CD4-positive, alpha-beta T cell treated with Interleukin-4 for 4 hours (primary cell): ENCODE results near the gene MDM1.

ENCODE experiments used
- DNase-seq: peaks from one replicate; pipeline ENCODE4 v3.0.0-alpha.2; 2020

Gene MDM1, protein sequence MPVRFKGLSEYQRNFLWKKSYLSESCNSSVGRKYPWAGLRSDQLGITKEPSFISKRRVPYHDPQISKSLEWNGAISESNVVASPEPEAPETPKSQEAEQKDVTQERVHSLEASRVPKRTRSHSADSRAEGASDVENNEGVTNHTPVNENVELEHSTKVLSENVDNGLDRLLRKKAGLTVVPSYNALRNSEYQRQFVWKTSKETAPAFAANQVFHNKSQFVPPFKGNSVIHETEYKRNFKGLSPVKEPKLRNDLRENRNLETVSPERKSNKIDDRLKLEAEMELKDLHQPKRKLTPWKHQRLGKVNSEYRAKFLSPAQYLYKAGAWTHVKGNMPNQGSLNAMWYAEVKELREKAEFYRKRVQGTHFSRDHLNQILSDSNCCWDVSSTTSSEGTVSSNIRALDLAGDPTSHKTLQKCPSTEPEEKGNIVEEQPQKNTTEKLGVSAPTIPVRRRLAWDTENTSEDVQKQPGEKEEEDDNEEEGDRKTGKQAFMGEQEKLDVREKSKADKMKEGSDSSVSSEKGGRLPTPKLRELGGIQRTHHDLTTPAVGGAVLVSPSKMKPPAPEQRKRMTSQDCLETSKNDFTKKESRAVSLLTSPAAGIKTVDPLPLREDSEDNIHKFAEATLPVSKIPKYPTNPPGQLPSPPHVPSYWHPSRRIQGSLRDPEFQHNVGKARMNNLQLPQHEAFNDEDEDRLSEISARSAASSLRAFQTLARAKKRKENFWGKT

DNA sequence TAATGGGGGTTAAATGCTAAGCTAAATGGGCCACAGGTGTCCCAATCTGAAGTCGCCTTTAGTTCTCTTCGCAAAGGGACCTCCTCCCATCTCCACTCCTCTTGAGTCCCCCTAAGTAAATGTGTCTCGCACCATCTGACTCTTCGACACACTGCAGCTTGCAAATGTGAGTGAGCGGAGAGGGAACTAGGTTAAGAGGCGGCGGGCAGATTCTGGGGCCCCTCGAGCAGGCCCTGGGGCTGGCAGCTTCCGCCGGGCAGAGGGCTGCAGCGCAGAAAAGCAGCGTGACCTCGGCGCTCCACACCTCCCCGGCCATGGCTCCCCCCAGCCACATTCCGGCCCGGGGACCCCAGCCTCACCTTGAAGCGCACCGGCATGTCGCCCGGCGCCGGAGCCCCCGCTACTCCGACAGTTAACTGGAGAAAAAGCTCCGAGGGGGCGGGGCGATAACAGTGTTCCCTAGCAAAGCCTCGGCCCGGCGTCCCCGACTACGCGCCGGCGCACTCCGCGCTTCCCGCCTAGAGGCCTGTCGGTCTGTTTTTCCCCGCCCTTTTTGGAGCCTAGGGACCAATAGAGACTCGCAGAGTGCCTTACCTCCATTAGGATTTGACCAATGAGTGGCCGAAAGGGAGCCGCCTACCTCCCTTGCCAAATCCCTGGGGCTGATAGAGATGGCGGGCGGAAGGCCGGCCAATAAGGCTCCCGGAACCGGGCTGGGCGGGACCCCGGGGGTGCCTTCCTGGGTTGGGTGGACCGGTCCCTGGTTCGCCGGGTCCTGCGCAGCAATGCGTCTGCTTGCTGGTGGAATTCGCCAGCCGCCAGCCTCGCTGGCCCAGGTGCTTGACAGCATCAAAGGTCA, at the start of gene MDM1:
TSS of gene MDM1 (minus strand) at position 494 of the 859 bp plus-strand sequence. CDS start at position 377, 117 bp downstream.
- DNase-seq: peak; percentile 98

DNA sequence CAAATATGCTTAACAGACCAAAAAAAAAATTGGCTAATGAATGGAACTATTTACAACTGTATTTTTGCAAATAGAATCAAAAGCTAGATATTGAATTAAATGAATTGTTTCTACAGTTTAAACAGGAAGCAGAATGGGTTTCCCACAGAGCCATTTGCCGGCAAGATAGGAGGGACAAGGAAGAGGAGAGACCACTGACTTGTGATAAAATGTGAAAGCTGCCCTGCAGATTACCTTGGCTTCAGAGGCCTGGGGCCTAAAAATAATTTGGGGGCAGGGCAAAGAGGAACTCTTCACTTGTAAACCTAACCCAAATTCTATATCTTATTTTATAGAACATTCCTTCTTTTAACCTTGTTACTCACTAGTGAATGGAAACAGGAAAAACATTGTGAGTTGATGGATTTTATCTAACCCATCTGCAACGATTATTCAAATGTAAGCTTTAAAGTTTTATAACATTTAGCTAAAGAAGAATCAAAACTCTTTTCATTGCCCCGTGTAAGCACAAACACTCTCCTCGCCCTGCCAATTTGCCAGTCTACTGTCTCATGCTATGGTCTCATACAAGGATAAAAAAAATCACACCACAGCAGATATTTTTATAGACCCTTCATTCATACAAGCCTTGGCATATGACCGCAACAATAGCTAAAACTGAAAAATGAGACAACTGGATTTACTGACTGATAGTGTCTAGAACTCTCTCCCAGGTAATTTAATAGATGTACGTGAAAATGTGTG, 49.5 kb upstream of the MDM1 start:
- DNase-seq: no peak

DNA sequence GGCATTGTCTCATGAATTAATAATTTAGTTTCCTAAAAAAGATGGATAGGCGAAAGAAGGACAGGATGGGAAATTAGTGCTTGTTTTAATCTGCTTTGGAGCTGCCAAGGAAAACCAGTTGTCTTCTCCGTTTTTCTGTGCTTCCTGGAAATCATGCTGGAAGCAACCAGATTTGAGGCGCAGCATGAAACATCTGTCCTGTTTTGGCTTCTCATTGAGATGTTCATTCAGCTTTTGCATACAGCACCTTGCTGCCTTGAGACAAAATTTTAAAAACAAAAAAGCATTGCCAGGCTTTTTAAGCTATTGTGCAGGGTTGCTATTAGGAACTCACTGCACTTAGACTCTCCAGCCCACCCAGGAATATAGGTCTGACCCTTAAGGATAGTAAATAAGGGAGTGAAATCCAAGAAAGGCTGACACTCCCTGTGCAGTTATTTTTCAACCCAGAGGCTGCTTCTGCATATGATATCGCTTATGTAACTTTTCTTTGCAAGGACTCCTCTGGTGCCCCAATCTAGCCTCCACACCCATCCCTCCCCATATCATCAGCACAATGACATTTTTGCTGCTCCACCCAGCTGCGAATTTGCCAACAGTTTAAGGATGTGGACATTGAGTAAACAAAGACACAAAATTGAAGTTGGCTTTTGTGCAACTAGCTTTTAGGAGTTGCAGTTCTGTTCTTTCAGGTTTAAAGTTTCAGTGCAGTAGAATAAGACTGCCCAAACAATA, 46.9 kb upstream of the MDM1 start:
- no peak for DNase-seq

DNA sequence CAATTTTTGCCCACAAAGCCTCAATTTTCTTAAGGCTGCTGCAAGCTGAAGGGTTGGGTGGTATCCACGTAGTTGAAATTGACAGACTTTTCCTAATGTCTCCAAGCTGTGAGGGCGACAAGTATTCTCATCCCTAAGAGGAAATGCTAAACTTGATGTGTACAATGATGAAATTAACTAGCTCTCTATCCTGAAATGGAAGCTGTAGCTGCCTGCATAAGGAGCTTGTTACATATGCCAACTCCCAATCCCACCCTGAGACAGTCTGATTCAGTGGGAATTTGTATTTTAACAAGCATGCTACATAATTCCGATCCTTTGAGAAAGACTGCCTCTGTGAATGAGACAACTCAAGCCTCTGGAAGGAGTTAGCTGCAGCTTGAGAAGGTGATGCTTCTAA, 45.7 kb upstream of the MDM1 start:
- DNase-seq: no peak

DNA sequence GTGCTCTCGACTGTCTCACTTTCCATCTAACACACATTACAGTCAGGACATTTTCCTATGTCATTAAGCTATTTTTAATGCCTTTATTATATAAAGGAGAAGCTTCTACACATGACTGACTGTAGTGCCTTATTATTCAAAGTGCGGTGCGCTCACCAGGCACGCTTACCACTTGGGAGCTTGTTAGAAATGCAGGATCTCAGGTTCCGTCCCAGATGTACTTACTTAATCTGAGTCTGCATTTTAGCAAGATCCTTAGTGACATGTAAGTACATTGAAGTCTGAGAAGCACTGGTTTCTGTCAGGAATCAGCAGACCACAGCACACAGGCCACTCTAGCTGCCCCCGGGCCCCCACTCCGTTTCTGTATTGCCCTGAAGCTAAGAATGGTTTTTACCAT, 44.7 kb upstream of the MDM1 start:
- no peak for DNase-seq

DNA sequence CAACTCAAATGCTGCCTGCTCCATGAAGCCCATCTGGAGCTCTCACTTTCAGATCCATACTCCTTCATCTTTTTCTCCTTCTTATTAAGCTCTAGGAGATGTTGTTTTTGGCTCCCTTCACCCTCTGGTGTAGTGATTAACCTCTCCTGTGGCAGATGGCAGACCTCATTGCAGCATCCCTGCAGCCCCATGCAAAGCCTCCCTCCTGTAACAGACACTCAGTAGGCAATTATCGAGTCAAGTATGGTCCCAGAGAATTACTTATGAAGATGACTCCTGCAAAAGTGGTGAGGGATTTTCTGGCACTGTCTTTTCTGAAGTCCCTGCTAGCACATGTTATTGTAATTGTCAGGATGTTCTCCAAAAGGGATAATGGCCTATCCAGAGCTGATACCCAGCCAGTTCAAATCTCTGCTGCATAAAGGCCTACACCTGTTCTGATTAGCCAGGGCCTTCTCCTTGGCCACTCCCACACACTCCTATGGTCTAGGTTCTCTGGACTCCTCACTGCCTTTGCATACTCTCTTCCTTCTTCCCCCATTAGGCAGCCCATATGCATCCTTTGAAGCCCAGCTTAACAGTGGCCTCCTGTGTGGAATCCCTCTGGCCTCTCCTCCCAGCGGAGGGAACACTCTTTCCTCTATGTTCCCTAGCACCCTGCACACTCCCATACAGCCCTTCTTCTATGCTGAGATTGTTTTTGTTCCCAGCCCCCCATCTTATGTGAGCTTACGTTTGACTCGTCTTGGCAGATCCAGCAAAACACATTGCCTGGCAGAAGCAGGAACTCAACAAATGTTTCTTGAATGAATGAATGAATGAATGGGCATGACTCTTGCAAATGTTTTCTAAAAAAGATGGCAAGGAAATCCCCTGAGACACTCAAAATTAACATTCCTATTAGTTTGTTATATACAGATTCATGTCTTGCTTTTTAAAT, 43.9 kb upstream of the MDM1 start:
- DNase-seq: no peak

DNA sequence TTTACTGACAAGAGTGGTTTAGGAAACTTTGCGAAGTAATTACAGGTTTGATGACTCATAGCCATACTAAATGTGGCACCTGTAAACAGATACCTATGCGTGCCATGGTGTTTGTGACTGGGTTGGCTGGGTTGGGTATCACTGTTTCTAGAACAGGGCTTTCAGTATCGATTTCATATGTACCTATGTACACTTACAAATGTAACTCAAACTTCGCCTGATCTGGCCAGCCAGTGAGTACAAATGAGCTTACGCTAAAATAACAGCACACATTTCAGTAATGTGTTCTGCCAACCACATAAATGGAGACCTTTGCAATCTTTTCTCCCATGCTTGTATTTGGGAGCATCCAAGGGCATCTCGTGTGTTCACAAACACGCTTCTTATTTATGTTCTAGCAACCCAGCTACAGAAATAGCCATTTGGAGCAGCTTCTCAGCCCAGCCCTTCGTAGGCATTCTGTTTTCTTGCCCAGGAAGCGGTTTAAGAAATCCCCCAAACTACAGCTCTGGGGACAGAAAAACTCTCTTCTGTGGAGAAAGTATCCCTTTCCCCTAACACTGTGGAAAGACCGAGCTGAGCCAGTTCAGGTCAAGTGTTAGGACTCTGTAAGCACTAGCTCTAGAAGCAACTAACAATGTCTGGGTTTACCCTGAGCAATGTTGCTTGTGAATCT, 42.3 kb upstream of the MDM1 start:
- peak; percentile 89 for DNase-seq

DNA sequence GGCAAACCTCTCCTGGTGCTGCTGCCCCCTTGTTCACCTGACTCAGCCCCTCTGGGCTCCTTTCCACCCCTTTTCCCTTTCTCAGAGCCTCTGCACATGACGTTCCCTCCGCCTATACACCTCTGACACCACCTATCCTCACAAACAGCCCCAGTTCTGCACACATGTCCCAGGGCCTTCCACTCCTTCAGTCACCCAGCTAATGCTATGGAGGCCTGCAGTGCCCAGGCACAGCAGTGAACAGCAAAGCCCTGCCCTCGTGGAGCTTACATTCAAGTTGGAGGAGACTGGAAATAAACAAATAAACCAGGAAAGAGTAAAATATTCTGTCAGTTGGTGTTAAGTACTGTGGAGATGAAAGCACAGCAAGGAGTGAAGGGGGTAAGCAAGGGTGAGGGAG, 38.5 kb upstream of the MDM1 start:
- no peak for DNase-seq

DNA sequence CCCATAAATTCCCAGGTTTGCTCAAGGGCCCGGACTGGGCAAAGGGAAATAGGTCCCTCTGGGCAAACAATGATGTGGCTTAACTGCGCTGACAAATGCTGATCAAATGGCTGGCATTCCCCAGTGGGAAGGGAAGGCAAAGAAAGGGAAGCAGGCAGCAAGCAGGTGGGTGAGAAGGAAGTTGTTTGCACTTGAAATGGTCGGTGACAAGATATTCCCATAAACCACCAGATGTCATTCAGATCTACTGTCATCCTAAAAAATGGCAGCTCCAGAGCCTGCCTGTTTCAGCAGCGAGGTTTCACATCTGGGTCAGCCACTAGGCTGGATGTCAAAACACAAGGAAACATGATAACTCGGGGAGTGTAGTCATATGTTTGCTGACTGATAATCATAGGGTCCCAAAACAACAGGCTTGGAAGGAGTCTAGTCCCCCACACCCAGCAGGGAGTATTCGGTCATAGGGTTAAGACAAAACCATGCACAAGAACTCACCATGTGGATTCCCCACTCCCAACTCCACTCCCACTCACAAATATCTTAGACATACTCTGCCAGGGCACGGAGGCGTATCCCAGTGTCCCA, 37.9 kb upstream of the MDM1 start:
- no peak for DNase-seq

DNA sequence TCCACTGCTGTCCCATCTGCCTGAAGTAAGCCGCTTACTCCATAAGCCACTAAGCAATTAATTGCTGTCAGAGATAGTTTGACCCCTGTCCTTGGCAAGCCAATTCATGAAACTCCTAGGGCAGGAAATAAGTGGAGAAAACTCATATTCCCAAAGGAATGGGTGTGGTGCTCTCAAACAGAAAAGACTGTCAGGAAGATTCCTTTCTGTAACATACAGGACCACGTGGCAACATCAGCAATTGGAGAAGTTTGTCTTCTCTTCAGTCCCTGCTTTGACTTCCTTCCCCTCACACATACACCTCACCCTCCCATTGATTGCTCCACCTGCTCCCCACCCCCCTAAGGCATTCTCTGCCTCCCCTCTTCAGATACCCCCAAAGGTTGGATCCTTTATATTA, 36.2 kb upstream of the MDM1 start:
- DNase-seq: no peak

DNA sequence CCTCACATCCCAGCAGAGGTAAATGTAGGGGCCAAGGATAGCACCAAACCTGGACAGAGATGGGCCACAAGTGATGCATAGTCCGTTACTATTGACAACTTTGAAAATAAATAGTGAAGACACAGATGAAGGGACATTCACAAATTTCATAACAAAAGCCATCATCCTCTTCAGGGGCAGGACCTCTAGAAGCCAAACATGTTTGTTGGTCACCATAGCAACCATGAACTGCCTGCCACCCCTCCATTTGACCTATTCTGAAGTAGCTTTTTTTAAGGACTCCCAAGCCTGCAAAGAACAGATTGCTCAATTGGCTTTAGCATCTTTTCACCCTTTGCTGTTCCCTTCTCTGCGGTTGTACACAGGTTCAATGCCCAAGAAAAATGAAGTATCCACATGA, 35.7 kb upstream of the MDM1 start:
- DNase-seq: peak; percentile 87

DNA sequence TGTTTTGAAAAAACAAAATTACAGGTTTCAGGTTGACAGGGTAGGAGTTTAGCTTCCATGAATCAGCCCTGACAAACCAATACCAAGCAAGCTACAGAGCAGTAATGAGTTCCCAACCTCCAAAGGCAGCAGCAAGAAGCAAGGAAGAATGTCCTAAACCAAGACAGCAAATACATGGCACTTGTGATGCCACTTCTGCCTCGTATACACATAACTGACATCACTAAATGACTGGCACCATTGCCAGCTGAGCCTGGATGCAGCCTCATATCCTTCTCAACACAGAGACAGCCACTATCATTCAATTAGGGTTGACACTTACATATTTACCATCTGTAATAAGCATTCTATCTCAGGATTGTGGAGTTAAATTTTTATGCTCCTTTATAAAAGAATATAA, 35.0 kb upstream of the MDM1 start:
- DNase-seq: no peak

DNA sequence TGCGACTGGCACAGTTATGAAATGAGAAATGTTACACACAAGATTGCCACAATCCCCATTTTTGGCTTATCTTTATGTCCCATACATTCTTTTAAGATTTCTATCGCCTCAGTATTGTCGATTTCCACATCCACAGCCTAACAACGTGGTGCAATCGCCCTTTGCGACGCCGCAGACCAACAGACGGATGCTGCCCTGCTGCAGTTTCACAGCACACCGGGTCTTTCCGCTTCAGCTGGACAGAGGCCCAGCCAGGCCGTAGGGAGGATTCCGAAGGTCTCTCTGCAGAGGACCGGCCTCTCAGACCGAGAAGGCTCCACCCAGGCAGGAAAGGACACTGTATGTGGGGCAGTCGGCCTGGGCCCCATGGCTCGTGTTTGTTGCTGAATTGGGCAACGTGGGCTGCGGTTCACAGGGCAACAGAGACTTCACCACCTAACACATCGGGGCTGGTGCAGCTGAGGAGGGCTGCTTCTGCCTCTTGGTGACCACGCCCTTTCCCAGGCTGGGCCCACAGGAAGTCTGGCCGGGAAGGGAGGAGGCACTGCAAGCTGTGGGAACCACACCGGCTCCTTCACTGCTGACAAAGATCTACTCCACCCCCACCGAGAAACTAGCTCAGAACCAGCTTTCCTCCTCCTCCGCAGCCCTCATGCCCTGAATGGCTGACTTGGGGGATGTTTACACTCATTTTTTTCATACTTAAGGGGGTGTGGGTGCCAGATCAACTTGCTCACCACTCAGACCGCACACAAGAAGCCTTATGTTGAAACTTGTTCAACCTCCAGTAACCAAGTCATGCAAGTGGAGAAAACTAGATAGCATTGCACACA, 32.9 kb upstream of the MDM1 start:
- DNase-seq: peak; percentile 98

DNA sequence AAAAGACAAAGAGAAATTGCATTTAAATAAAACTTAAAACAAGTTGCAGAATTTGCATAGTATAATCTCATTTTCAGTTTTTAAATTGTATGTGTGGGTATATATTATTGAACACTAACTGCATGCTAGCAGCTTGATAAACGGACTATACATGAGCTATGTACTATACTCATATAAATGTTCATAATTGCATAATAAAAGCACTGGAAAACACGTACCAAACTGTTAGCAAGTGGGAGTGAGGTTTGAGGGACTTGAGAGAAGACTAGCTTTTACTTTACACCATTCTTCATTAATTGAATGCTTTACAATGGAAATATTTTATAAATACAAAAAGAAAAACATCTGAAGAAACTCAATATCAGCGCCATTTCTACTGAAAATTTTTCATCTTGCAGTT, 32.2 kb upstream of the MDM1 start:
- no peak for DNase-seq

DNA sequence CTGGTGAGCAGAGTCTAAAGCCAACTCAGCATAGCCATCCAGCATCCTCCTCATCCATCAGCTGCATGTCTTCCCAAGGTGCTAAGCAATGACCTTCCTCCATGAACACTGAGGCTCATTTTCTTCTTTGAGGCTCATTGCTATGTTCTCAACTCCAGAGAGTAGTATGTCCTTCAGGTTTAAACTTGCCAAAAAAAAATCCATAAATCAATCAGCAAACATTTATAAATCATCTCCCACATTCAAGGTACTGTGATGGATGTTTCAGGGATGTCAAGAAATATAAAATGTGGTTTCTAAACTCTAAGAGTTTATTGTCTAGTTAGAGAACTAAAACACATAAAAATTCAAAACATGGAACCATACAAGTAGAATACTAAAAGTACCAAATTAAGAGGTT, 29.8 kb upstream of the MDM1 start:
- DNase-seq: no peak

DNA sequence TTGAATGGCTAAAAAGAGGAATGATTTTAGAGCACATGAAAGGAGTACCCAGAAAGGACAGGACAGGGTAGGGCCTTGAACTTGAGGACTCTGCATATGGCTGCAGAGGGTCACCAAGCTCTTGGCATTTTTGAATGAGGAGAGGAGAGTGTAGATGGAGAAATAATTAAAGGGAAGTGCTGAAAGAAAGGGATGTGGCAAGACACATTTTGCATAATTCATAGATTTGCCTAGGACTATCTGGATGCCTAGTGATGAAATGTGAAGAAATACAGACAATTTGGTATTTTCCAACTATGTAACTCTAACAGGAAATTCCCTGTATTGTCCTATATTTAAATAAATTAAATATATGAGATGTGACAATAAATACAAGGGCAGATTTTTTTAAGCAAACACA, 27.5 kb upstream of the MDM1 start:
- no peak for DNase-seq

DNA sequence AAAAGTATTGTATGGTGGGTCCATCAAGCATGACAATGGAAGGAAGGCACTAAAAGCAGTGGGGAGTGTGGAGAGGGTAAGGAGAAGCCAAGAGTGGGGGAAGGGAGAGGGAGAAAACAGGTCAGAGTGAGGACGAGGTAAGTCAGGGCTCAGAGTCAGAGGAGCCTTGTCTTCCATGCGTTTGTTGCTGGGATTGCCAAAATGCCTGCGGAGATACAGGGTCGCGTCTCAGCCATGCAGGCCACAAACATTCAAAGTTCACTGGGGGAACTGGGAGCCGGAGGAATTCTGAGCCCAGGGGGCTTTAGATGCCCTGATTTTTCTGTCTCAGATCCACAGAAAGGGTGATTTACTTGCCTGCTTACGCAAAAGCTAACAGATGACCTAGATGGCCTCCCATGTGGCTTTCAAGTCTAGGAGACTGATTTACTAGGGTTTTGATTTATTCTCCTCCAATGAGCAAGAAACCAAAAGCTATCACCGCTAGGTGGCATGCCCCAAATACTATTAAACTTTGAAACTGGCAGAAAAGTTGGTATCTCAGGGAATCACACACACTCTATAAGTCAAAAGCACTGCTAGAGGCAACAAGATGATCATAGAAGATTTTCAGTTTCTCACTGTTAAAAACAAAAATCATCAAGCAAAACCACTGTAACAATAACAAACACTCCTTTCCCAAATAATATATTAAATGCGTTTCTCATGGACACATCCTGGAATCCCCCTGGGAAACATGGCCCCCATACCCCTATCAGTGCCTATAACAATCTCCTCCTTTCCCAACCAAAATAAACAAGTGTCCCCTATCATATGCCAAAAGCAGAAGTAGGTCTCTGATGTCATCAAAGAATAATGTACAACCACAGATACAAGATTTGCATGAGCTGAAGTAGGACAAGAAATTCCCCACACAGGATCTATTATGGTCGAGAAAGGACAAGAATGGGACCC, 26.6 kb upstream of the MDM1 start:
- peak; percentile 83 for DNase-seq

DNA sequence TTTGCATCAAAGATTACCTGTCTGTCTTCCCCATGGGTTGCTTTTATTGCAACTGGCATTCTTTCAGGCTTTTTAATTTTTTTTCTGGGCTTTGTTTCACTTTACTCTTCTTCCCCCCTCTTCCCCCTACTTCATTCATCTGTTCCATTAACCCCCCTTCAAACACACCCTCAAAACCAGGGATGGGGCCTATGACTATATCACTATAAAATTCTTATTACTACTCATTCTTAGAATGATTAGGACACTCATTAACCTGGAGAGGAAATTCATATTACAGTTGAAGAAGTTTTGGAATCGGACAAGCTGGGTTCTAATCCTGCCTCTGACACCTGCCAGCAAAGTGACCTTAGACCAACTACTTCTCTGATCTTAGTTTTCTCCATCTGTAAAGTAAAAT, 24.8 kb upstream of the MDM1 start:
- no peak for DNase-seq
